NT2/D1 (cell line): ENCODE measurements around the gene TMEM8B.

Source experiments
- SUZ12 ChIP-seq: IDR thresholded peaks from 2 replicates; pipeline ENCODE4 v1.6.1; 2011; ENCODE audit not compliant: insufficient read length, insufficient read depth; ENCODE audit errors: extremely low read depth
- YY1 ChIP-seq: IDR thresholded peaks from 2 replicates; pipeline ENCODE4 v1.6.1; 2011; ENCODE audit not compliant: insufficient read length, insufficient read depth

- TF ChIP-seq YY1, result no peak
- no peak for TF ChIP-seq SUZ12
Observed at GRCh38 chr9:35868933-35869332, 39.9 kb downstream of the TMEM8B start.
